SK-N-MC (cell line): ENCODE measurements around the gene C22orf42.

Source experiments
- EZH2 ChIP-seq: fragments of 200-600 bp; sonication (generic); IDR thresholded peaks from one replicate; pipeline ENCODE4 v1.6.1; 2017; ENCODE audit warnings: antibody characterized with exemption
- POLR2AphosphoS5 ChIP-seq: IDR thresholded peaks from 2 replicates; pipeline ENCODE4 v1.6.1; 2012; ENCODE audit warnings: mild to moderate bottlenecking, low read depth, low read length, borderline replicate concordance

GRCh38 chr22:32200752-32201151 lies 41.6 kb upstream of the C22orf42 start:
- no peak for TF ChIP-seq POLR2AphosphoS5
- TF ChIP-seq EZH2, result no peak
